GM18867 (cell line): Measurements from ENCODE around the gene PIK3CG.
"Not testable (repeated sequence)": the region's sequence is repeated elsewhere in the genome, so short reads cannot be mapped to it uniquely, and the experiment has no call there.

Experiments
- ATAC-seq: cut with Tn5 transposase; IDR thresholded peaks from one replicate; pipeline ENCODE4 v1.9.1; 2021; ENCODE audit warnings: mild to moderate bottlenecking, moderate library complexity; ENCODE audit not compliant: unreplicated experiment

The PIK3CG gene

GRCh38 chr7:106885652-106886051 lies 20.6 kb downstream of the PIK3CG start:
- no peak for ATAC-seq

- peak; percentile 52 for ATAC-seq
These were observed 22.3 kb downstream of the PIK3CG start for GRCh38 chr7:106887421-106887820.

DNA sequence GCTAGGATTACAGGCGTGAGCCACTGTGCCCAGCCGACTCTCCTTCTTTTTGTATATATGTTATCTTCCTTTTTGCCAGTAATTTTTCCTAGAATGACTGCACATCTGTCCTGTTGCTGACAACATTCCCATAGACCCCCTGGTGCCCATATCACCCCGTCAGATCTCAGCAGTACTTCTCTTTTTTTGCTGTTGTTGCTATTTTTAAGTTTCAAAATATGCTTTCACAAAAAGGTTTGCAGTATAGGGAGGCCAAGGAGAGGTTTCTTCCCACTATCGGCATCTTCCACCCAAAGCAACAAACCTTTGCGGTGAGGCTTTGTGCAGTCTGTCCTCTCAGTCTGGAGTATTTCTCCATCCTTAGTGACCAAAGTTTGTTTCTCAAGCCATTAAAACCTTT lies 23.1 kb downstream of the PIK3CG start:
- ATAC-seq: no peak

DNA sequence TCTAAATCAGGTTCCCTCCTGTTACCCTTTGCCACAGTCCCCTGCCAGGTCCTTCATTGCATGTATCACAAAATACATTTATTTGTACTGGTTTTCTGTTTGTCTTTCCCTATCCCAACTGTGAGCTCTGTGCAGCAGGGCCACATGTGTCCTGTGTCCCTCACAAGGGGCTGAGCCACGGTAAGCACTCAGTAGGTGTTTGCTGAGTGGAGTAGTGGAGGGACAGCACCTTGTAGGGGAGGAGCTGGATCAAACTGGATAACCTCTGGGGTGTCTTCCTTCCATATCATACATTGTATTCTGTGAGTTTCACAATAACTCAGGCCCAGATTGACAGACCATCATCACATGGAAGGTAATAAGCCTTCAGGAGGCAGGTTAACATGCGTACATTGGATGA lies 25.9 kb downstream of the PIK3CG start:
- ATAC-seq: no peak

GRCh38 chr7:106891548-106892410 lies 26.7 kb downstream of the PIK3CG start:
- no peak for ATAC-seq

GRCh38 chr7:106893591-106893990 lies 28.5 kb downstream of the PIK3CG start:
- ATAC-seq: no peak

- ATAC-seq: peak; percentile 80
These were observed 30.3 kb downstream of the PIK3CG start for GRCh38 chr7:106895246-106895864.

DNA sequence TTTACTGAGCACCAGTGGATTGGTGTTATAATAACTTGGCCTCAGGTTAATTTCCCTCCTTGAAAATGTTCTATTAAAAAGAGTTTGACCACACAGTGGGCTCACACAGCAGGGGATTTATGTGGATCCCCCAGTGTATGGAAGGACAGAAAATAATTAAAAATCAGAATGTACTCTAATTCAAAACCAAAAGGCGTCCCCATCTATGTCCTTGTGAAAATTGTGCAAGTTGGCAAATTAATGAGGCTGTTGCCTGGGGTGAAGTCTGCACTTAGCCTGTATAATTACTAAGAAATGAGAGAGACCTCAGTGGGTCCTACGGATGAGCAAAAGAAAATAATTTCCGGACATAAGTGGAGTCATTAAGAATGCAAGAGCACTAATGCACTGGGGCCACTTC lies 31.1 kb downstream of the PIK3CG start:
- no peak for ATAC-seq

- ATAC-seq: not testable (repeated sequence)
These were observed 32.5 kb downstream of the PIK3CG start for GRCh38 chr7:106897553-106897952.

- ATAC-seq: not testable (repeated sequence)
These were observed 33.9 kb downstream of the PIK3CG start for GRCh38 chr7:106898967-106899366.

DNA sequence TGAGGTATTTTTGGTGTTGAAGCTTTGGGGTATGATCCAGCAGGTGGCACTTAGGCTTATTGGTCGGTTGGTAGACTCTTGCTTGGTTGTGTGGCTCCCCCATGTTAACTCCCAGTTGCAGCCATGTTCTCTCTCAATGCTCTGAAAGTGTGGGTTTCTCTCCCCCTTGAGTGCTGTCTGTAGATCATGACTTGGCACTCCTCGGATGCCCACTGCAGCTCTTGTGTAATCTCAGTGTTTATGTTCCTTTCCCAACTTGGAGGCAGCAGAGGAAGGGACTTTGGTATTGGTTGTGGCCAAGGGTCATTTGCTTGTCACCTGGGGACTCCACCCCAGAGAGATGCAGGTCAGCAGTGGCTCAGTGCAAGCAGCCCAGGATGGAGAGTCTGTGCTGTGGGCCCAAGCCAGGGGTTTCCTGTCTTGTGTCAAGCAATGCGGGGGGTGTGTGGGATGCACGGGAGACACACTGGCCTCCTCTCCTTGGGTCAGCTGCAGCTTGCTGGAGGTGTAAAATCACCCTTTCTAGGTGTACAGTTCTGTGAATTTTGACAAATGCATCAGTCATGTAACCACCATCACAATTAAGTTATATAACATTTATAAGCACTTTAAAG lies 36.9 kb downstream of the PIK3CG start:
- ATAC-seq: no peak

DNA sequence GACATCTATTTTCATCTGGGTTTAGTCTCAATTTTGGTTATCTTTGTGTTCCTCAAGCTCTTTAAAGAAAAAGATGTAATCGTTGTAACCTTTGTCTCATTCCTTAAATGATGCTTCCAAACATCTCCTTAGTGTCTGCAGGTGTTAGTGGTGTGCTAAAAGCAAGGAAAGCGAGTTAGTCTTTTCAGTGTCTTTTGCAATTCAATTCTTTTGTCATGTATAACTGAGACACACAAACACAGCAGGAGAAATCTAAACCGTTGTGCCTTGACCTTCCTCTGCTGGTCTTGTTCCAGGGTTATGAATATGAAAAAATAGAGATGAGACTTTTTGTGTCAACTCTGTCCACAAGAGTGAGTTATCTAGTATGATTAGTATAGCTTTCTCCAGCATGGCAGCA lies 40.7 kb downstream of the PIK3CG start:
- ATAC-seq: no peak

DNA sequence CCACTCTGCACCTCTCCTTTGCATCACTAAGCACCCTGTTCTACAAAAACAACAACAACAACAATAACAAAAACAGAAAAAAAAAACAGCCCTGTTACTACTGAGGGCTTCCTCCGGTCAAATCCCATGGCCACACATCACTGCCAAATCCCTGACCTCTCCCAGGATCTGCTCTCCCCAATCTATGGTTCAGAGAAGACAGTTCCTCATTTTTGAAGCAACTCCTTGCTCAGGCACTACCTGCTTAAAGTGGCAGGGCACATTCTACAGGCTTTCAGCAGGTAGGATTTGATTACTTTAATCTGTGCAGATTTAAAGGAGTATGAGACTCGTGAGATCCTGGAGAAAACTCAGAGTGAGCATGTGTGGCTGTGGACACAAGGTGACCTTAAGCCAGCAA lies 46.9 kb downstream of the PIK3CG start:
- no peak for ATAC-seq

DNA sequence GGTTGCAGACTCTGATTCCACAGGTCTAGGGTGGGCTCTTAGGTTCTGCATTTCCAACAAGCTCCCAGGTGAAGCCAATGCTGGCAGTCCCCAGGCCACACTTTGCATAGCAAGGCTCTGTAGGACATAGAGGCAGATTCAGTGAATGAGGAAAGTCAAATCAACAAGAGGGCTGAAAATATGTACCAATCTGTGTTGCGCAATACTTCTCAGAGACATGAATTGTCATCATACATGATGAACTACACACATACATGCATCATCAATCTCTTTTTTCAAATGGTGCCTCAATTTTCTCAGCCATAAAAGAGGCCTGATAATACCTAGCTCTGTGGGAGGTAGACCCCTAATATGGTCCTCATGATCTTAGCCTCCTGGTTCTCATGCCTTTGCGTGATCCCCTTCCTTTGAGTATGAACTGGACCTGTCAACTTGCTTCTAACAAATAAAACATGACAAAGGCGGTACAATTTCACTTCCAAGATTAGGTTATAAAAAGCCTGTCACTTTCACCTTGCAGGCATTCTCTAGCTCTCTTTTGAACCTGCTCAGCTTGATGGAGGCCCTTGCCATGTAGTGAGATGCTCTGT lies 49.0 kb downstream of the PIK3CG start:
- ATAC-seq: no peak

- no peak for ATAC-seq
These were observed 50.3 kb downstream of the PIK3CG start for GRCh38 chr7:106915407-106915806.

DNA sequence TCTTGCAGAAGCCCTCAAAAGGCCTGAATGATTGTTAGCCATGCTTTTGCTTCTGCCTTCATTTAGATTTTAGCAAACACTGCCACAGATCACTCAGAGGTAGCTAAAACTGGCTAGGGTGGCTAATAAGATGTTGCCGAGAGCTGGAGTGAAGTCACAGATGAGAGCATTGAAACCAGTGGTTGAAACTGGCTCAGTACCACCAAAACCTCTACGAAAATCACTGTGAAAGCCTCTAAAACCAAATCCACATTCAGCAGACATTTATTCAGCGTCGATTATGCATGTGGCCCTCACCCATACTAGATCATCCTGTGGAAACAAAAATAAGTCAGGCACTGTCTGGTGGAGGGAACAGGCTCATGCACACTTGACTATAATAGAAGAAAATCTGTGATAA lies 50.8 kb downstream of the PIK3CG start:
- ATAC-seq: peak; percentile 99

DNA sequence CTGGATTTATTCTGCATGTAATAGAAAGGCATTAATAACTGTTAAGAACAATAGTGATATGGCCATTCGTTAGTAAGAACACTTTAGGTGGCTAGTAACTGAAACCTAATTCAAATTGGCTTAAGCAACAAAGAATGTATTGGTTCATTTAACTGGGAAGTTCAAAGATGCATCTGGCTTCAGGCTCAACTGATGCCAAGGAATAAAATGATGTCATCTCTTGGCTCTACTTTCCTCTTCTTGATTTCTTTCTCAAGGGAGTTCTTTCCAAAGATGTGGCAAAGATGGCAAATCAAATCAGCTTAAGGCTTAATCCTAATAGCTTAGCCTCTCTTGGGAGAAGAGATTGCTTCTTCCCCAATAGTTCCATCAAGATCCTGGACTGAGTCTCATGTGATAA lies 51.6 kb downstream of the PIK3CG start:
- ATAC-seq: no peak

DNA sequence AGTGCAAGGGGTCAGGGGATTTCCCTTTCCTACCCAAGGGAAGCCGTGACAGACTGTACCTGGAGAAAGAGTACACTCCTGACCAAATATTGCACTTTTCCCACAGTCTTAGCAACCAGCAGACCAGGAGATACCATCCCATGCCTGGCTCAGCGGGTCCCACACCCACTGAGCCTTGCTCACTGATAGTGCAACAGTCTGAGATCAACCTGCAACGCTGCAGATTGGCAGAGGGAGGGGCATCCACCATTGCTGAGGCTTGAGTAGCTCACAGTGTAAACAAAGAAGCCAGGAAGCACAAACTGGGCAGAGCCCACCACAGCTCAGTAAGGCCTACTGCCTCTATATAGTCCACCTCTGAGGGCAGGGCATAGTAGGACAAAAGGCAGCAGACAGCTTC lies 53.9 kb downstream of the PIK3CG start:
- ATAC-seq: no peak

GRCh38 chr7:106924468-106924867 lies 59.4 kb downstream of the PIK3CG start:
- ATAC-seq: not testable (repeated sequence)

DNA sequence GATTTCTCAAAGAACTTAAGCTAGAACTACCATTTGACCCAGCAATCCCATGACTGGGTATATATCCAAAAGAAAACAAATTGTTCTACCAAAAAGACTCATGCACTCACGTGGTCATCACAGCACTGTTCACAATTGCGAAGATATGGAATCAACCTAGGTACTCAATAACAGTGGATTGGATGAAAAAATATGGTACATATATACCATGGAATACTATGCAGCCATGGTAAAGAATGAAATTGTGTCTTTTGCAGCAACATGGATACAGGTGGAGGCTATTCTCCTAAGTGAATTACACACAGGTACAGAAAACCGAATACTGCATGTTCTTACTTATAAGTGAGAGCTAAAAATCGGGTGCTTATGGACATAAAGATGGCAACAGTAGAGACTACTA lies 61.8 kb downstream of the PIK3CG start:
- no peak for ATAC-seq

DNA sequence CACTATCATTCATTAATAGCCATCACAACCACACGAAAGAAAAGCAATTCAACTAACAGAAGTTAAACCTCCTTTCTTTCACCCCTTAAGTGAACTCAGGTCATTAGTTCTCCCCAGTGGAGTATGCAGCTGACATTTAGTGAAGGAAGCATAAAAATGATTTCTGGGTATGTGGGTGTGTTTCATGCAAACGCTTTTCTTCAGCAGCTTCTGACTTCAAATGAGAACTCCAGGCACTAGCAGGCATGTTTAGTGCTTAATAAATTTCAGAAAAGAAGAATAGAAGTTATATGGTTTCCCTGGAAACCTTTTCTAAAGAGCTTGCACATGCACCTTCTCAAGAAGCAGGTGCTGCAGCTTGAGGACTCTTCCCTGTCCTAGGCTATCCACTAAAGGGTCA lies 62.5 kb downstream of the PIK3CG start:
- ATAC-seq: no peak

GRCh38 chr7:106929616-106930015 lies 64.5 kb downstream of the PIK3CG start:
- ATAC-seq: not testable (repeated sequence)
